Vagina (tissue), 2 donors: ENCODE measurements around the gene RSU1. TPM values are rescaled to one million over a fixed set of nuclear protein-coding genes. Genes with fewer than 3 reads are reported as not detected.

Source experiments
- DNase-seq, 2 donors: peaks; one replicate each; pipeline ENCODE4 v3.0.0-alpha.2; 2017; ENCODE audit errors: extremely low spot score in 2 of 2
- H3K27ac ChIP-seq: fragments of 200-600 bp; sonication (generic); one replicate; pipeline ENCODE4 v1.5.1; 2019
- H3K27me3 ChIP-seq: fragments of 200-600 bp; sonication (generic); one replicate; pipeline ENCODE4 v1.5.1; 2019
- H3K36me3 ChIP-seq, 2 donors: fragments of 200-600 bp; sonication (generic); one replicate each; pipeline ENCODE4 v1.5.1; 2017 to 2019
- H3K4me1 ChIP-seq: fragments of 200-600 bp; sonication (generic); one replicate; pipeline ENCODE4 v1.5.1; 2019
- H3K4me3 ChIP-seq, 2 donors: fragments of 200-600 bp; sonication (generic); 1 replicate in 1 of 2; 2 replicates in 1 of 2; pipeline ENCODE4 v1.5.1; 2016 to 2019
- H3K9me3 ChIP-seq: fragments of 200-600 bp; sonication (generic); one replicate; pipeline ENCODE4 v1.5.1; 2019
- POLR2A ChIP-seq, 2 donors: fragments of 450-650 bp; IDR thresholded peaks; one replicate each; pipeline ENCODE4 v1.6.1; 2017; ENCODE audit warnings: antibody characterized with exemption in 2 of 2, mild to moderate bottlenecking in 2 of 2, moderate library complexity in 2 of 2
- POLR2AphosphoS5 ChIP-seq, 2 donors: sonication (generic); formaldehyde crosslinking; IDR thresholded peaks; one replicate each; pipeline ENCODE4 v1.9.0; 2017; ENCODE audit warnings: antibody characterized with exemption in 2 of 2, mild to moderate bottlenecking in 2 of 2, low read depth in 1 of 2; ENCODE audit not compliant: insufficient read depth in 1 of 2
- intact Hi-C: fragments of 100-400 bp; cut with DNase I; formaldehyde crosslinking; loops from one replicate; pipeline ENCODE4 v1.15.1; 2023
- total RNA-seq: library from RNA; depleted of rRNA; stranded (reverse); fragments of >200 nt; gene quantifications from one replicate; pipeline ENCODE4 v1.2.3, GENCODE V29; 2016
- TF ChIP-seq, protein P1 (sequence below), 3 experiments: fragments of 450-650 bp in 2 of 3; fragments of 200-600 bp in 1 of 3; sonication (generic) in 1 of 3; IDR thresholded peaks; one replicate each; pipeline ENCODE4 v1.5.1; 2017 to 2019; ENCODE audit warnings: antibody characterized with exemption in 3 of 3, mild to moderate bottlenecking in 2 of 3, moderate library complexity in 2 of 3

RSU1 gene
- total RNA-seq: 50.3 TPM

DNA sequence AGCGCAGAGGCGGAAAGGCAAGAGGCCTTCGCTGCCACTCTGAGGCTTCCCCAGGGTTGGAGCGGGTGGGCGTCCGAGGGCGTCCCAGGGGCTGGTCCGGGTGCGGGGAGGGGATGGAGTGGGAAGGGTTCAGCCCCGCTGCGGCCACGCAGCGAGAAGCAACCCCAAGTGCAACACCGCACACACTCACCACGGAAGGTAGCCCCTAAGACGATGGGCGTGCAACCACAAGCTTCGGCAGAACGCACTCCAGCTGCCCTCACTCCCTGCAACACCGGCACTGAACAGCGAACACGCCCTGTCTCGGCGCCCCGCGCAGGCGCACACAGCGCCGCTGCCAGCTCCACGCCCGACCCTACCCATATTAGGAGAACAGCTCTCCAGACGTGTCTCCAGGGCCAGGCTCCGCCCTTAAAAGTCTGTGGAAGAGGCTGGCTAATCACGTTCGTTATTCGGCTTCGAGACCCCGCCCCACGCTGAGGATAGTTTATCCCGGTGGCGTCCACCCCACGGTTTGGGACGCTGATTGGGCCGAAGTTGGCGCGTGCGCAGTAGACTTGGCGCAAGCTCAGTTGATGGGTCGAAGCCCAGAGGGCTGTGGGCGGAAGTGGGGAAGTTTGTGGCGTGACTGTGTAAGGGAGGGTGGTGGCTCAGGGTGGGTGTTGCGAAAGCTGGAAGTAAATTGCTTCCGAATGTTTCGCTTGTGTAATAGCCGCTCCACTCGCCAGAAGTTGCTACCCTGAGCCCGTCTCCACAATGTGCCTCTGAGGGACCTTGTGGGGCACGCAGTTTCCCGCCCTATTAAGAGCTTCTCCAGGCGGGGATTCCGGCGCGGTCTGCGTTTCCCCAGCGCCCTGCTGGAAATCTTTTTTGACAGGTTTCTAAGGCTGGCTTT, at the start of gene RSU1:
Gene RSU1, minus strand, starts transcription at position 300 of the 895 bp plus-strand sequence. CDS start 343 bp downstream, outside the sequence.
- TF ChIP-seq POLR2A (IDR thresholded peaks at IDR 0.05): peak in 1 of 2 donors; percentile 62
- peak; percentile 89 to 96 for TF ChIP-seq POLR2AphosphoS5 (IDR thresholded peaks at IDR 0.05; ENCODE audit: insufficient read depth in 1 of 2, low read depth in 1 of 2)
- TF ChIP-seq, protein P1, sequence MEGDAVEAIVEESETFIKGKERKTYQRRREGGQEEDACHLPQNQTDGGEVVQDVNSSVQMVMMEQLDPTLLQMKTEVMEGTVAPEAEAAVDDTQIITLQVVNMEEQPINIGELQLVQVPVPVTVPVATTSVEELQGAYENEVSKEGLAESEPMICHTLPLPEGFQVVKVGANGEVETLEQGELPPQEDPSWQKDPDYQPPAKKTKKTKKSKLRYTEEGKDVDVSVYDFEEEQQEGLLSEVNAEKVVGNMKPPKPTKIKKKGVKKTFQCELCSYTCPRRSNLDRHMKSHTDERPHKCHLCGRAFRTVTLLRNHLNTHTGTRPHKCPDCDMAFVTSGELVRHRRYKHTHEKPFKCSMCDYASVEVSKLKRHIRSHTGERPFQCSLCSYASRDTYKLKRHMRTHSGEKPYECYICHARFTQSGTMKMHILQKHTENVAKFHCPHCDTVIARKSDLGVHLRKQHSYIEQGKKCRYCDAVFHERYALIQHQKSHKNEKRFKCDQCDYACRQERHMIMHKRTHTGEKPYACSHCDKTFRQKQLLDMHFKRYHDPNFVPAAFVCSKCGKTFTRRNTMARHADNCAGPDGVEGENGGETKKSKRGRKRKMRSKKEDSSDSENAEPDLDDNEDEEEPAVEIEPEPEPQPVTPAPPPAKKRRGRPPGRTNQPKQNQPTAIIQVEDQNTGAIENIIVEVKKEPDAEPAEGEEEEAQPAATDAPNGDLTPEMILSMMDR (IDR thresholded peaks at IDR 0.05): no peak
- Histone ChIP-seq H3K9me3 (no peaks in the 10 kb centered on the region), H3K4me1 (peaks cover 23% of the 10 kb centered on the region), H3K27me3 (no peaks in the 10 kb centered on the region), H3K36me3 (no peaks in the 10 kb centered on the region), H3K4me3 (peak within 1 kb of the TSS; percentile 79 to 86), H3K27ac (peak within 1 kb of the TSS; percentile 82)
- DNase-seq: peak; percentile 100
- intact Hi-C loops: no loop called here

DNA sequence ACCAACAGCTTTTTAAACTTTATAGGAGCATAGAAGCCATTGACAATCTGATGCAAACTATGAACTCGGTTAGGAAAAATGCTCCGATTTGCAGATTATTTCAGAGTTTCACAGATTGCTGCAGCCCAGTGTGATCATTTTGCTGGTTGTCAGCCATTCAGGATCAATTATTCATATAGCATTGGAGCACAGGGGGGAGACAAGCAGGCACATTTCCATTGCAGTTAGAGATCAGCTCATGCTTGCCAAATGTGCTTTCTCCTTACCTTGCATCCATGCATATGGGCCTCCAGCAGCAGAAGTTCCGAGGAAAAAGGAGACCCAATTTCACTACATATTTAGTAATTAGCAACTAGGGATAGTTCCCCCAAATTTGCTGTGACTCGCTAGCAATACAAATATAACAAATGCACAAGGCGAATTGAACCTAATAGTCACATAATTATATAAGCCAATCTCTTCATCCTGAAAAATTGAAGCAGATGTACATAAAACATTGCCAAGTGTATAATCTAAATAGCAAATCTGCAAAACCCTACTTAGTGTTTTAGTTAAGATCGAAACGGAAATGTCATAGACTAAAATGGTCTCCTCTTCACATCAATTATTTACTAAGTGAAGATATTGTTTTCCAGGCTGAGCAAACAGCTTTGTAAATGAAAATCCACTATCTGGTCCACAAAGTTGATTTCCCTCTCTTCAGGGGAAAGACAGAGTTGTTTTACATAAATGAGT, 49.5 kb upstream of the RSU1 start:
- no peak overlapping the region for H3K4me3 ChIP-seq
- TF ChIP-seq POLR2AphosphoS5 (IDR thresholded peaks at IDR 0.05; ENCODE audit: insufficient read depth in 1 of 2, low read depth in 1 of 2) (no peak), POLR2A (IDR thresholded peaks at IDR 0.05) (no peak)
- TF ChIP-seq, protein P1 (IDR thresholded peaks at IDR 0.05): no peak
- no peaks in the 10 kb centered on the region for H3K36me3 ChIP-seq
- H3K27me3 ChIP-seq: no peaks in the 10 kb centered on the region
- H3K9me3 ChIP-seq: no peaks in the 10 kb centered on the region
- intact Hi-C loops: no loop called here
- DNase-seq: no peak
- H3K27ac ChIP-seq: no peak overlapping the region
- no peaks in the 10 kb centered on the region for H3K4me1 ChIP-seq

DNA sequence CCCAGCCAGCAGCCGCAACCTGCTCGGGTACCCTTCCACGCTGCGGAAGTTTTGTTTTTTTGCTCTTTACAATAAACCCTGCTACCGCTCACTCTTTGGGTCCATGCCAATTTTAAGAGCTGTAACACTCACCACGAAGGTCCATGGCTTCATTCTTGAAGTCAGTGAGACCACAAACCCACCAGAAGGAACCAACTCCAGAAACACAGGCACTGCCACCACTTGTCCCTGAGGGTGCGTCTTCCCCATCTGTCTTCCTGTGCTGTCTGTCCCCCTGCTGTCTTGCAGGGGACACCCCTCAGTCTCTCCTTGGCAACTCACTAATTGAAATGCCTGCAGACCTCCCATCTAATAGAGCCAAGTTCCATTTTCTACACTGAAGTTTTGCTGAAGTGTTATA, 48.5 kb upstream of the RSU1 start:
- intact Hi-C loops: no loop called here

DNA sequence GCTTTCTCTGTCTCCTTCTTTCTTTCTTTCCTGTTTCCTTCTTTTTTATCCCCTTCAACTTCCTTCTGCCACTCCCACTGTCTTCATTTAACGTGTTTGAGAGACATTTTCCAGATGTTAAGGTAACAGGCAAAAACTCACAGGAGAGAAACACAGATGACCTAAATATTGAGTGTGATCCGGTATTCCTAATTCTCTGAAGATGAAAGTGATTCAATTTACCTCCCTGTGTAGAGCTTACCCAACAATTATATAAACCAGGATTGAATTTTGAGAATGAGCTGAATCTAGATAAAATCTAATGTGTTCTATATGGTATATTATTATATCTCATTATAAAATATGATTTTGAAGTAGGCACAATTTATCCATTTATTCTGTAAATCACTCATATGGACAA, 46.5 kb upstream of the RSU1 start:
- H3K27me3 ChIP-seq: no peaks in the 10 kb centered on the region
- TF ChIP-seq POLR2A (IDR thresholded peaks at IDR 0.05): no peak
- no peak for TF ChIP-seq POLR2AphosphoS5 (IDR thresholded peaks at IDR 0.05; ENCODE audit: insufficient read depth in 1 of 2, low read depth in 1 of 2)
- TF ChIP-seq, protein P1 (IDR thresholded peaks at IDR 0.05): no peak
- DNase-seq: no peak
- intact Hi-C loops: no loop called here
- H3K27ac ChIP-seq: no peak overlapping the region
- H3K4me3 ChIP-seq: no peak overlapping the region
- H3K36me3 ChIP-seq: no peaks in the 10 kb centered on the region
- no peaks in the 10 kb centered on the region for H3K4me1 ChIP-seq
- H3K9me3 ChIP-seq: no peaks in the 10 kb centered on the region

More for the DNA sequence above, 48.5 kb upstream of the RSU1 start:
- H3K4me3 ChIP-seq: no peak overlapping the region
- H3K4me1 ChIP-seq: no peaks in the 10 kb centered on the region
- H3K27me3 ChIP-seq: no peaks in the 10 kb centered on the region
- no peaks in the 10 kb centered on the region for H3K9me3 ChIP-seq
- no peaks in the 10 kb centered on the region for H3K36me3 ChIP-seq
- no peak overlapping the region for H3K27ac ChIP-seq
- no peak for DNase-seq
- no peak for TF ChIP-seq POLR2A (IDR thresholded peaks at IDR 0.05)
- no peak for TF ChIP-seq POLR2AphosphoS5 (IDR thresholded peaks at IDR 0.05; ENCODE audit: insufficient read depth in 1 of 2, low read depth in 1 of 2)
- TF ChIP-seq, protein P1 (IDR thresholded peaks at IDR 0.05): no peak
